ENCODE data around the gene NUDT1.

Gene NUDT1

DNA sequence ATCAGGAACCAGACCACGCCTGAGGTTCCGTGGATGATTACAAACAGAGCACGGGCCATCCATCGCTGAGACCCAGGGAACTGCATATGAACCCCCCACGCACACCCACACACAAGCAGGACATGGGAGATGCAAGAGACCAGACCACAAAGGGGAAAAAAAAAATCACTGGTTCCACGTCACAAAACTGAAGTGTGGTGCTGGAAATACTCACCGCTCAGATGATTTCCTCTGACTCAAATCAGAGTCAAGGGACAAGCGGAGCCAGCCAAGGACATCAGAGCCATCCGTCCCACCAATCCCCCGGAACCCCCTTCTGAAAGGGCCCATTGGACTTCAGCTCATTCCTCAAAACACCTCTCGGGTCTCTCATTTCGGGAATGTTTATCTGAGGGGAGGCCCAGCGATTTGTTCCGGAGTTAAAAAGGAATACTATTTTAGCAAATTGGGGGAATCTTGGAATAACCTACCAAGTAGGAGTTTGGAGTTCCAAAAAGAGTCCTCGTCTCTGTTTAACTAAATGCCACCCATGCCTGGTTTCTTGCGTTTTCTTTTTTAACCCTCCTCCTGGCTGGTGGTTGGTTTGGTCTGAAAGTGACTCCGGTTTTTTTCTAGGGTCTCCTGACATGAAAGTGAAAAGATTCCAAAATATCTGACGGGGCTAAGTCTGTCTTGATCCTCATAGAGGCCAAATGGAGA lies 57.3 kb downstream of the NUDT1 start:
- TF ChIP-seq, protein P1, sequence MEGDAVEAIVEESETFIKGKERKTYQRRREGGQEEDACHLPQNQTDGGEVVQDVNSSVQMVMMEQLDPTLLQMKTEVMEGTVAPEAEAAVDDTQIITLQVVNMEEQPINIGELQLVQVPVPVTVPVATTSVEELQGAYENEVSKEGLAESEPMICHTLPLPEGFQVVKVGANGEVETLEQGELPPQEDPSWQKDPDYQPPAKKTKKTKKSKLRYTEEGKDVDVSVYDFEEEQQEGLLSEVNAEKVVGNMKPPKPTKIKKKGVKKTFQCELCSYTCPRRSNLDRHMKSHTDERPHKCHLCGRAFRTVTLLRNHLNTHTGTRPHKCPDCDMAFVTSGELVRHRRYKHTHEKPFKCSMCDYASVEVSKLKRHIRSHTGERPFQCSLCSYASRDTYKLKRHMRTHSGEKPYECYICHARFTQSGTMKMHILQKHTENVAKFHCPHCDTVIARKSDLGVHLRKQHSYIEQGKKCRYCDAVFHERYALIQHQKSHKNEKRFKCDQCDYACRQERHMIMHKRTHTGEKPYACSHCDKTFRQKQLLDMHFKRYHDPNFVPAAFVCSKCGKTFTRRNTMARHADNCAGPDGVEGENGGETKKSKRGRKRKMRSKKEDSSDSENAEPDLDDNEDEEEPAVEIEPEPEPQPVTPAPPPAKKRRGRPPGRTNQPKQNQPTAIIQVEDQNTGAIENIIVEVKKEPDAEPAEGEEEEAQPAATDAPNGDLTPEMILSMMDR (conservative IDR thresholded peaks at IDR 0.05; ENCODE audit: low read length) = no peak
- peak overlapping the region; percentile 48 for H3K4me3 ChIP-seq (ENCODE audit: low read length)
- peak; percentile 84 for DNase-seq (ENCODE audit: low read depth)

DNA sequence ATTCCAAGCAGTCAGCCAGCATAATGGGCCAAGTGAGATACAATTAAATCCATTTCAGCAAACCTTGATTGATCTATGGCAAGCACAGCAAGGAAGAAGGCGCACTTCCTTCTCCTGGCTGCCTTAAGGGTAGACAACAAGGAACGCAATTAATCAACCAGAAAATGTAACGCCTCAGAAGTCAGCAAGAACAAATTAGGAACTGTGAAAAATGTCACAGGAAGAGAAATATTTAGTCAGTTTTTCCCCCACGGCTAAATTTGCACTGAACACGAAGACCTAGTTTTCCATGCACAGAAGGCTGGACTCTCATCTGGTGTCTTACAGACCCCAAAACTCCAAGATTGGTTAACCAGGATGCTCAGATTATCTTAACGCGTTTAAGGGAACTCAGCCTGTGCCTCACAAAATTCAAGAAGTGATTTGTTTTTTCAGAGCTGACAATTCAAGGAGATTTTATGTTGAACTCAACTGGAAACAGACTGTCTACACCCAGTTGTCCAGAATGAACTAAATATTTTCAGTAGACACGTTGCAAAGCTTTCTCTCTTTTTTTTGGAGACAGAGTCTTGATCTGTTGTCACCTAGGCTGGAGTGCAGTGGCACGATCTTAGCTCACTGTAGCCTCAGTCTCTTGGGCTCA lies 58.0 kb downstream of the NUDT1 start:
- no peak for DNase-seq (ENCODE audit: low read depth)
- TF ChIP-seq, protein P1 (conservative IDR thresholded peaks at IDR 0.05; ENCODE audit: low read length) = no peak
- peak overlapping the region; percentile 48 for H3K4me3 ChIP-seq (ENCODE audit: low read length)
